ENCODE results near the gene INSYN2B. TPM values are rescaled to one million over a fixed set of nuclear protein-coding genes. Genes with fewer than 3 reads are reported as not detected.

The INSYN2B gene
- total RNA-seq, 1 donor from 2014 or later: not detected

DNA sequence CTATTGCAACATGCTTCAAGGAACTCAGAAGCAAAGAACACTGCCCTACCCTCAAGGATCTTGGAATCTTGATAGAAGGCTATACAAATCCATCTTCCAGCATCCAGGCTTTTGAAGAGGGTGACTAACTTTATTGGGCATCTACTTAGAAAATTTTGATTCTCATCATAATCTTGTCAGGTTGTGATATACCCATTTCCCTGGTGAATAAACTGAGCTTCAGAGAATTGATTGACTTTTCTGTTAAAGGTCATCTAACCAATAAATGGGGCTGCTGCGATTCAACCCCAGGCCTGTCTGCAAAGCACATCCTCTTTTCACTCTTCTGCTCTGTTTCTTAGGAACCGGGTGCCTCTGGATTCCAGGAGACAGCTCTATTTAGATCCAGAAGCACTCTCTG lies 19.9 kb upstream of the INSYN2B start:
- TF ChIP-seq, protein P1, sequence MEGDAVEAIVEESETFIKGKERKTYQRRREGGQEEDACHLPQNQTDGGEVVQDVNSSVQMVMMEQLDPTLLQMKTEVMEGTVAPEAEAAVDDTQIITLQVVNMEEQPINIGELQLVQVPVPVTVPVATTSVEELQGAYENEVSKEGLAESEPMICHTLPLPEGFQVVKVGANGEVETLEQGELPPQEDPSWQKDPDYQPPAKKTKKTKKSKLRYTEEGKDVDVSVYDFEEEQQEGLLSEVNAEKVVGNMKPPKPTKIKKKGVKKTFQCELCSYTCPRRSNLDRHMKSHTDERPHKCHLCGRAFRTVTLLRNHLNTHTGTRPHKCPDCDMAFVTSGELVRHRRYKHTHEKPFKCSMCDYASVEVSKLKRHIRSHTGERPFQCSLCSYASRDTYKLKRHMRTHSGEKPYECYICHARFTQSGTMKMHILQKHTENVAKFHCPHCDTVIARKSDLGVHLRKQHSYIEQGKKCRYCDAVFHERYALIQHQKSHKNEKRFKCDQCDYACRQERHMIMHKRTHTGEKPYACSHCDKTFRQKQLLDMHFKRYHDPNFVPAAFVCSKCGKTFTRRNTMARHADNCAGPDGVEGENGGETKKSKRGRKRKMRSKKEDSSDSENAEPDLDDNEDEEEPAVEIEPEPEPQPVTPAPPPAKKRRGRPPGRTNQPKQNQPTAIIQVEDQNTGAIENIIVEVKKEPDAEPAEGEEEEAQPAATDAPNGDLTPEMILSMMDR (IDR thresholded peaks at IDR 0.05; ENCODE audit: partially characterized antibody, unreplicated experiment): no peak
- H3K27ac Mint-ChIP-seq (ENCODE audit: unreplicated experiment): no peak overlapping the region

GRCh38 chr5:169999621-170000020 lies 19.3 kb upstream of the INSYN2B start:
- Mint-ChIP-seq H3K27ac (ENCODE audit: unreplicated experiment) (no peak overlapping the region), H3K4me1 (ENCODE audit: low read depth, unreplicated experiment) (peaks cover 1% of the 10 kb centered on the region), H3K4me3 (ENCODE audit: unreplicated experiment) (no peak overlapping the region), H3K27me3 (ENCODE audit: unreplicated experiment) (peaks cover 2% of the 10 kb centered on the region), H3K9me3 (ENCODE audit: unreplicated experiment) (peaks cover under 1% of the 10 kb centered on the region), H3K36me3 (ENCODE audit: unreplicated experiment) (no peaks in the 10 kb centered on the region)
- TF ChIP-seq, protein P1 (IDR thresholded peaks at IDR 0.05; ENCODE audit: partially characterized antibody, unreplicated experiment): no peak
- DNase-seq: no peak

More for the DNA sequence above, 19.9 kb upstream of the INSYN2B start:
- no peaks in the 10 kb centered on the region for H3K9me3 Mint-ChIP-seq (ENCODE audit: unreplicated experiment)
- H3K36me3 Mint-ChIP-seq (ENCODE audit: unreplicated experiment): no peaks in the 10 kb centered on the region
- H3K27me3 Mint-ChIP-seq (ENCODE audit: unreplicated experiment): peaks cover 2% of the 10 kb centered on the region
- DNase-seq: no peak
- H3K4me3 Mint-ChIP-seq (ENCODE audit: unreplicated experiment): no peak overlapping the region
- peaks cover 1% of the 10 kb centered on the region for H3K4me1 Mint-ChIP-seq (ENCODE audit: low read depth, unreplicated experiment)

- Mint-ChIP-seq H3K4me3 (ENCODE audit: unreplicated experiment) (no peak overlapping the region), H3K36me3 (ENCODE audit: unreplicated experiment) (no peaks in the 10 kb centered on the region), H3K4me1 (ENCODE audit: low read depth, unreplicated experiment) (peaks cover 1% of the 10 kb centered on the region)
These were observed 17.5 kb upstream of the INSYN2B start for GRCh38 chr5:169997798-169998197.

GRCh38 chr5:169993485-169993790 lies 13.1 kb upstream of the INSYN2B start:
- DNase-seq: no peak
- Mint-ChIP-seq H3K27ac (ENCODE audit: unreplicated experiment) (no peak overlapping the region), H3K27me3 (ENCODE audit: unreplicated experiment) (peaks cover 2% of the 10 kb centered on the region), H3K4me1 (ENCODE audit: low read depth, unreplicated experiment) (peaks cover 1% of the 10 kb centered on the region), H3K4me3 (ENCODE audit: unreplicated experiment) (no peak overlapping the region), H3K9me3 (ENCODE audit: unreplicated experiment) (peaks cover 3% of the 10 kb centered on the region), H3K36me3 (ENCODE audit: unreplicated experiment) (no peaks in the 10 kb centered on the region)
- TF ChIP-seq, protein P1 (IDR thresholded peaks at IDR 0.05; ENCODE audit: partially characterized antibody, unreplicated experiment): no peak

More at GRCh38 chr5:169997798-169998197, 17.5 kb upstream of the INSYN2B start:
- Mint-ChIP-seq H3K9me3 (ENCODE audit: unreplicated experiment) (peaks cover 3% of the 10 kb centered on the region), H3K27ac (ENCODE audit: unreplicated experiment) (no peak overlapping the region), H3K27me3 (ENCODE audit: unreplicated experiment) (peaks cover 2% of the 10 kb centered on the region)
- TF ChIP-seq, protein P1 (IDR thresholded peaks at IDR 0.05; ENCODE audit: partially characterized antibody, unreplicated experiment): no peak
- no peak for DNase-seq

- Mint-ChIP-seq H3K27ac (ENCODE audit: unreplicated experiment) (no peak overlapping the region), H3K9me3 (ENCODE audit: unreplicated experiment) (peaks cover 3% of the 10 kb centered on the region), H3K36me3 (ENCODE audit: unreplicated experiment) (no peaks in the 10 kb centered on the region), H3K4me3 (ENCODE audit: unreplicated experiment) (no peak overlapping the region), H3K4me1 (ENCODE audit: low read depth, unreplicated experiment) (peaks cover 1% of the 10 kb centered on the region), H3K27me3 (ENCODE audit: unreplicated experiment) (peaks cover 2% of the 10 kb centered on the region)
- DNase-seq: no peak
- TF ChIP-seq, protein P1 (IDR thresholded peaks at IDR 0.05; ENCODE audit: partially characterized antibody, unreplicated experiment): no peak
These were observed 12.6 kb upstream of the INSYN2B start for GRCh38 chr5:169992789-169993484.

All from glutamatergic neuron (in vitro differentiated cells).